ENCODE results near the gene ELP4. TPM values are rescaled to one million over a fixed set of nuclear protein-coding genes. Genes with fewer than 3 reads are reported as not detected.

The ELP4 gene
- polyA plus RNA-seq, 2 of the 4 experiments (the other 2 are of a cell fraction), result 16.9 to 26.0 TPM

- Histone ChIP-seq H3K4me1 (no peaks in the 10 kb centered on the region), H3K27ac (no peak overlapping the region), H3K4me2 (no peak overlapping the region), H3K4me3 (no peak overlapping the region), H3K9me3 (no peaks in the 10 kb centered on the region)
- TF ChIP-seq ZNF302 (CRISPR knock-in tag; IDR thresholded peaks at IDR 0.05), result no peak
- TF ChIP-seq MYC (IDR thresholded peaks at IDR 0.05; ENCODE audit: borderline replicate concordance, low read length), result no peak
- TF ChIP-seq POLR2AphosphoS2 (conservative IDR thresholded peaks at IDR 0.05; ENCODE audit: low read length), result no peak
- TF ChIP-seq, protein P1, sequence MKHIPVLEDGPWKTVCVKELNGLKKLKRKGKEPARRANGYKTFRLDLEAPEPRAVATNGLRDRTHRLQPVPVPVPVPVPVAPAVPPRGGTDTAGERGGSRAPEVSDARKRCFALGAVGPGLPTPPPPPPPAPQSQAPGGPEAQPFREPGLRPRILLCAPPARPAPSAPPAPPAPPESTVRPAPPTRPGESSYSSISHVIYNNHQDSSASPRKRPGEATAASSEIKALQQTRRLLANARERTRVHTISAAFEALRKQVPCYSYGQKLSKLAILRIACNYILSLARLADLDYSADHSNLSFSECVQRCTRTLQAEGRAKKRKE (CRISPR knock-in tag; IDR thresholded peaks at IDR 0.05; ENCODE audit: low read depth), result no peak
- TF ChIP-seq USF2 (IDR thresholded peaks at IDR 0.05), result no peak
- TF ChIP-seq EHF (CRISPR knock-in tag; IDR thresholded peaks at IDR 0.05), result no peak
- no peak for TF ChIP-seq HOXB5 (CRISPR knock-in tag; IDR thresholded peaks at IDR 0.05)
- no peak for TF ChIP-seq ZFP36 (IDR thresholded peaks at IDR 0.05; ENCODE audit: borderline replicate concordance, partially characterized antibody)
- no peak for TF ChIP-seq NPAS2 (CRISPR knock-in tag; IDR thresholded peaks at IDR 0.05; ENCODE audit: borderline replicate concordance)
- TF ChIP-seq PBX3 (IDR thresholded peaks at IDR 0.05), result no peak
- TF ChIP-seq EHMT2 (IDR thresholded peaks at IDR 0.05; ENCODE audit: low read depth), result no peak
- no peak for TF ChIP-seq HOXB13 (CRISPR knock-in tag; IDR thresholded peaks at IDR 0.05; ENCODE audit: low read depth)
- no peak for TF ChIP-seq RARB (CRISPR knock-in tag; IDR thresholded peaks at IDR 0.05)
- no peak for TF ChIP-seq NR3C1 (IDR thresholded peaks at IDR 0.05)
- no peak for TF ChIP-seq NFE2L2 (conservative IDR thresholded peaks at IDR 0.05; ENCODE audit: low read length)
- TF ChIP-seq SREBF2 (IDR thresholded peaks at IDR 0.05), result no peak
- no peak for TF ChIP-seq FOSL2 (IDR thresholded peaks at IDR 0.05)
- TF ChIP-seq FOSL2 (CRISPR knock-in tag; IDR thresholded peaks at IDR 0.05), result no peak
- no peak for TF ChIP-seq PHF8 (IDR thresholded peaks at IDR 0.05; ENCODE audit: borderline replicate concordance, low read depth)
- POLR2A ChIA-PET, result no interaction called here
- DNase-seq (ENCODE audit: low read depth in 1 of 2, low spot score in 1 of 2), result no peak
- FAIRE-seq, result no peak
- WGBS (ENCODE audit: missing lambda C conversion rate), result 68% methylated on average over 18 of the region's 18 CpGs
- CTCF ChIA-PET, result no interaction called here
- no peak for ATAC-seq
Measured at GRCh38 chr11:31827455-31828206, 318.1 kb downstream of the ELP4 start.

GRCh38 chr11:31828217-31828616, 318.6 kb downstream of the ELP4 start:
- no peak overlapping the region for H3K4me2 ChIP-seq
- no peak for DNase-seq (ENCODE audit: low read depth in 1 of 2, low spot score in 1 of 2)
- no peak for ATAC-seq
- FAIRE-seq, result no peak
- H3K9me3 ChIP-seq, result no peaks in the 10 kb centered on the region
- no peak for TF ChIP-seq POLR2A (IDR thresholded peaks at IDR 0.05; ENCODE audit: low read length)
- ChIA-PET POLR2A (no interaction called here), CTCF (no interaction called here)
- no peak overlapping the region for H3K4me3 ChIP-seq
- 57% methylated on average over 7 of the region's 7 CpGs for WGBS (ENCODE audit: missing lambda C conversion rate)
- H3K27ac ChIP-seq, result no peak overlapping the region
- H3K4me1 ChIP-seq, result no peaks in the 10 kb centered on the region

DNA sequence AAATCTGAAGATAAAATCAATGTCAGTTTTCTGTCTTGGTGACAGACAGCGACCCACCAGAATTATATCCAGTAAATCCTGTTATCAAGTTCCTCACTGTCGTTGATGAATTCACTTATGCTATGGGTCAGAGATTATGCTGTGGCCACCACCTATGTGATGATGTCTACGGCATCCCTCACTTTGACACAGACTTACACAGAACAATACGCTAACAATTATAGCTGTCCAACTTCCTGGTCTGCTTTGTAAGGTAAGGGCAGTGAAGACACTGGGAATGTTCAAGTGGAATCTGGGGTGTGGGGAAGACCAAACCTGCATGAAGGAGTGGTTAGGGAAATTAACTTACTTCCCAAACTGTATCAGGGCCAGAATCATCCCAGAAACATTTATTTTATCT, 320.8 kb downstream of the ELP4 start:
- CTCF ChIA-PET, result interaction anchor here (2.5 kb wide), 1 partner anchor 41 kb away, joined by 6 read pairs; no protein-coding TSS in a partner anchor
- H3K4me3 ChIP-seq, result no peak overlapping the region
- TF ChIP-seq SREBF2 (IDR thresholded peaks at IDR 0.05) (no peak), MAZ (IDR thresholded peaks at IDR 0.05; ENCODE audit: borderline replicate concordance, low read depth, low read length) (no peak), POLR2A (IDR thresholded peaks at IDR 0.05; ENCODE audit: low read length) (no peak), TFCP2L1 (CRISPR knock-in tag; IDR thresholded peaks at IDR 0.05) (no peak), RFX5 (IDR thresholded peaks at IDR 0.05) (no peak), HDAC2 (IDR thresholded peaks at IDR 0.05) (no peak), GATA3 (IDR thresholded peaks at IDR 0.05; ENCODE audit: borderline replicate concordance) (no peak), RNF2 (IDR thresholded peaks at IDR 0.05; ENCODE audit: borderline replicate concordance, low read depth) (no peak)
- H3K27ac ChIP-seq, result no peak overlapping the region
- no peak for FAIRE-seq
- no peaks in the 10 kb centered on the region for H3K4me1 ChIP-seq
- no peak overlapping the region for H3K4me2 ChIP-seq
- POLR2A ChIA-PET, result no interaction called here
- 51% methylated on average over 4 of the region's 4 CpGs for WGBS (ENCODE audit: missing lambda C conversion rate)
- ATAC-seq, result no peak
- no peak for DNase-seq (ENCODE audit: low read depth in 1 of 2, low spot score in 1 of 2)
- H3K9me3 ChIP-seq, result no peaks in the 10 kb centered on the region

All from A549 (cell line).